GM21529 (cell line): ENCODE results near the gene DDA1.

Experiments
- ATAC-seq: cut with Tn5 transposase; IDR thresholded peaks from one replicate; pipeline ENCODE4 v1.9.1; 2021; ENCODE audit not compliant: unreplicated experiment

Gene DDA1

DNA sequence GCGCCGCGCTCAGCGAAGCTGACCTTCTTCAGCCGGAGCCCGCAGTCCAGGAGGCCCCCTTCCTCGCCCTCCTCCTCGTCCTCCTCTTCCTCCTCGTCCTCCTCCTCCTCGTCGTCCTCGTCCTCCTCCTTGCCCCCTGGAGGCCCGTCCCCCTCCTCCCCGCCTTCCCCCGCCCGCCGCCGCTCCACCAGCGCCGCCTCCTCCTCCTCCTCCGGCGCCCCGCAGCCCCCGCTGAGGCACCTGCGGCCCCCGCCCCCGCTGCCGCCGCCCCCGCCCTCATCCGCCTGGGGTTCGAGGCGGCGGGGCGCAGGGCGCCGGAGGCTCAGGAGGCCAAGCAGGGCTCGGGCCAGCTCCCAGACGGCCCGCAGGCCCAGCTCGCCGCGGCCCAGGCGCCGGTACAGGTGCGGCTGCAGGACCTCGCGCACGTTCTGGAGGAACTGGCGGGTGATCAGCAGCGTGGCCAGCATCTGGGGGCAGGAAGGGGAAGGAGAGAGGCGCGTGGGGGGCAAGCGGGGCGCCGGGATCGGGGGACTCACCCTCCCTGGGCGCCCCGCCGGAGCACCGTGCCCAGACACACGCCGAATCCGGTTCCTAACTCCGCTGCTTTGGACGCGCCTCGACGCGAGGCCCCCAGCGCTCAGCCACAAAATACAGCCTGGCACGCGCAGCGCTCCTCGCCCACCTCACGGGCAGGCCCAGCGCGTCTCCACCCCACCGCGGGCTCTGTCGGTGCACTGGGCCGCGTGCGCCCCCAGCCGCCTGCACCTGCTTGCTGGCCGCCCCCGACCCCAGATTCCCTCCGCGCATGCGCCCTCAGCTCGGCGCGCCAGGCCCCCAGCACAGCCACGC lies 19.4 kb downstream of the DDA1 start:
- ATAC-seq: no peak

DNA sequence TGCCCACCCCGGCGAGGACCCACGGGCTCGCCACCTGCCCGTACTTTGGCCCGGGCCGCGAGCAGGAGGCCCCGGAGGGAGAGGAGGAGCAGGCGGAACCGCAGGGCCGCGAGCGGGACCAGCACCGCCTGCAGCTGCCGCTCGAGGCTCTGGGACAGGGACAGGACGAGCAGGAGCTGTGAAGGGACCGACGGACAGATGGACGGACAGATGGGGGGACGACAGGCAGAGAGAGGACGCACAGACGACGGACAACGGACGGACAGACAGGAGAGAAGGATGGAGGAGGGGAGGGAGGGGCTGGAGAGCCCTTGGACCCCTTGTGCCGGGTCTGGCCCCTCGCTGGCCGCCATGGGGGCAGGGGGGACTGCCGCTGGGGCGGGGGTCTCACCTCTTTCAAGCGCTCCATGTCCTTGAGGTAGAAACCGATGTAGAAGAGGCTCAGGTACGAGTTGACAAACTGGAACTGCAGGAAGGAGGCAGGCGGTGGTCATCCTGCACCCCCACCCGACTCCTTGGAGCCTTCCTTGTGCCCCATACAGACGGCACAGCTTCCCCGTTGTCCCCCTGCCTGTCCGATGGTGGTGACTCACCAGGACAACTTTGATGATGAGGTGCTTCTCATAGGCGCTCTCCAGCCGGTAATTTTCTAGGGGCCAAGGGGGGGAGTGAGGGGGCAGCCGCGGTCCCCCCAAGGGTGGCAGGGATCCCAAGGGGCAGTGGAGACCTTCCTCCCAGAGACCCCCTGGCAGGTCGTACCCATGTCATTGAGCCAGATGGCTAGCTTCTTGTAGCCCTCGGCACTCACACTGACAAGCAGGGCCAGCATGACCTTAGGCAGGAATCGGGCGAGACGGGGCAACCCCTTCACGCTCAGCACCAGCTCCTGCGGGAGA lies 20.3 kb downstream of the DDA1 start:
- ATAC-seq: no peak

DNA sequence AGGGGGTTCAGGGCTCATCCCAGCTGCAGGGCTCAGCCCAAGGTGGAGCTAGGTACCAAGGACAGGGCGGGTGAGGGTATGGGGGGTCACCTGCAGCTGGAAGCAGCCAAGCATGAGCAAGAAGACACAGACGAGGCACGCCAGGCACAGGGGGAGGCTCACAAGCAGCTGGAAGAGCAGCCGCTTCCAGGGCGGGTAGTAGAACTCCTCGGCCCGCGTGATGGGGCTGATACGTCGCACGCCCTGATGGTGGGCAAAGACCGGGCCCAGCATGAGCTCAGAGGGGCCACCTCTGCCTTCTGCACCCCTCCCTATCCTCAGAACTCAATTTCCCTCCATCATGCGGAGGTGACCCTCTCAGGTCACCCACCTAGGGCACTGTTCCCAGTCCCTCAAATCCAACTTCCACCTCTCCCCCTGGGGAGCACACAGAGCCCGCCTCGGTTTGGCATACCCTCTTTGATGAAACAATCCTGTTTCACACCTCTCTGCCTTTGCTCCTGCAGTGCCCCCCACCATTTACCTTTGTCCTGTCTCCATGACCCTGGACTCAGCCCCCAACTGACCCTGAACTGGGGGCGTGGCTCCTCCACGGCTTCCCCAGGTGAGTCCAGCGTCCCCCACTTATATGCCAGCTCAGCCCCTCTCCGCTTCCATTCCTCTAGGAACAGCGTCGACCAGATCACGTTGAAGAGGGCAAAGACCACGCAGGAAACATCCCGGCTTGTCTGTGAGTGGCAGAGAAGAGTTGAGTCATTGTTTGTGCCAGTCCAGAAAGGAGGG lies 21.1 kb downstream of the DDA1 start:
- no peak for ATAC-seq

DNA sequence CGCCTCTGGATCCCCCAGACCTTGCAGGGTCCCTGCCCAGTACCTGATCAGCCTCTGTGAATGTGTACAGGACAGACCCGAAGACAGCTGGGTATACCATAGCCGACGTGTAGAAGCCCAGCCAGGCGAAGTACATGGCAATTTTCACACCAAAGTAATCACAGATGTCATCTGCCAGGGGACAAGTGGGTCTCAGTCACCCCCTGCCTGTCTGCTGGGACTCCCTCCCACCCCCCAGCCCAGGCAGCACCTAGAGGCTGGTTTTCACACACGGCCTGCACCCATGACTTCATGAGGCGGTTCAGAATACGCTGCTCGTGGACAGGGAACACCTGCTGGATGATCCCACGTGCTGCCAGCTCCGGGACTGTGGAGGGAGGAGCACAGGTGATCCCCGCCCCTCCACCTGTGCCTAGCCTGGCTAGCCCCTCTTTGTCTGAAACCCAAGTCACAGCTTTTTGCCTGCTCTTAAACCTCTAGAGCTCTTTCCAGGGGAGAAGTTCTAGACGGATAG lies 21.7 kb downstream of the DDA1 start:
- no peak for ATAC-seq

DNA sequence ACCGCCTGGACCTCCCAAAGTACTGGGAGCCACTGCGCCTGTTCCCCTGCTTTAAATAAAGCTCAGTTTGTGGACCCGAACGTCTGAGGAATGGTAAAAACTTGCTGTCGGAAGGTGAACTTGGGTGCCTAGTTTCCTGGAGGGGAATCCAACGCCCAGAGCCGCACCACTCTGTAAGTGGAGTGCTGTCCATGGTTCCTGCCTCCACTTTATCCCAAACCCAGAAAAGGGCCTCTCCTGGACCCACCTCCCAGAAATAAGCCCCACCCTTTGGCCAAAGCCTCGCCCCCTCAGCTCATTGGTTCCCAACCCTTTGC lies 23.0 kb downstream of the DDA1 start:
- ATAC-seq: no peak

DNA sequence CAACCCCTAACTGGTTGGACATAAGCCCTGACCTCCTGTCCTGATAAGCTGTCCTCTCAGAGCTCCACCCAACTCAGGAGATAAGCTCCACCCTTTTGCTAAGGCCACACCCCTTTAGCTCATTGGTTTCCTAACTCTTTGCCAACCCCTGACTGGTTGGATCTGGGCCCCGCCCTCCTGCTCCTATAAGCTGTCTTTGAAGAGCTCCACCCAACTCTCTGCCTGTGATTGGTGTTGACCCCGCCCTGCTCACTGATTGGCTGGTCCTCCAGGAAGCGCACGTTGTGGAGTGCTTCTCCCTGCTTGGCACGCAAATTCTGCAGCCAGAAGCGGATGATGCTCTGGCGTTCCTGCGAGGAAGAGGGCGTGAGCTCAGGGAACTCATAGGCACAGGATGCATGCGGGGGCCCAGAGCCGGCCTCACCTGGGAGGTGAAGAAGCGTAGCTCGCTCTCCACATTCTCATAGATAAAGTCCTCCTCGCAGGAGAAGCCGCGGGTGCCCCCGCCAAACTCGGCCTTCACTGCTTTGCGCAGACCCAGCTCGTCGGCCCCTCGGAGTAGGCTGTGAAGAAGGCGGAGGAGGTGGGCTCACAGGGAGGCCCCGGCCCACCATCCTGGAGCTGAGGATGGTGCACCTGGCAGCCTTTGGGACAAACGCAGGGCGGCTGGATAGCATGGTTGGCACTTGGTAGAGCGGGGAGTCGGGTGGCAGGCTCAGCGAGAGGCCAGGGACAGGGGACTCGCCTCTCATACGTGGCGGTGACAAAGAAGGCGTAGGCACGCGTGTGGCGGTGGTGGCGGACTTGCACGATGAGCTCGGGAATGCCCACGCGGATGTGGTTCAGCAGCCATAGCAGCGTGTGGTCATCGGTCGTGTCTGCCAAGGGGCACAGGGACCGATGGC lies 23.6 kb downstream of the DDA1 start:
- no peak for ATAC-seq

DNA sequence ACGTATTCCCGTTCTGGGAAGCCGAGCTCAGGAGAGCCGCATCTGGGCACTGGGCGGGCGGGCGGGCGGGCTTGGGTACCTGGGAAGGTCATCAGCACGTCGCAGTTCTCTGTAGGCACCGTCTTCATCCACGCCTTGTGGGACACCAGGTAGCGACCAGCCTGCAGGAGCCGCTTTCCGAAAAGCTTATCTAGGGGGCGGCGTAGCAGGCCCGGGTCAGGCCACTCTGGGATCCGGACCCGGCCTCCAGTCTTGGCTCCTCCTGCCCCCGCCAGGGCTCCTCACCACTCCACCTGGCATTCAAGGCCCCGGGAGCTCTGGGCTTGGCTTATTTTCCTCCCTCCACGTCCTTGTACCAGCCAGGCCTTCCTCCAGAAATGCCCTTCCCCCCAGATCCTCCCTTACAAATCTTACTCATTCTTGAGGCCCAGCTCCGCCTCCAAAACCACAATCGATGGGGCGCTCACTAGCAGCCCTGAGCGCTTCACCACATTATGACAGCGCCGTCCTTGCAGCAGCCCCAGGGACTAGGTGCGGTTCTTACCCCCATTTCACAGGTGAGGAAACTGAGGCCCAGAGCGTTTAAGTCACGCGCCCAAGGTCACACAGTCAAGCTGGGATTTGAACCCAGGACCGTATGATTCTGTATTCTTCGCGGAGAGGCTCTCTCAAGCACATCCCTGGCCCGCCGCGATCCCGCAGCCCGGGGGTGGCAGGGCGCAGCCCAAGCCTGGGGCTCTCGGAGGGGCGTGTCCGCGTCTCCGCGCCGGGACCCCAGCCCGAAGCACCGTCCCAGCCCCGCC lies 24.4 kb downstream of the DDA1 start:
- ATAC-seq: no peak

DNA sequence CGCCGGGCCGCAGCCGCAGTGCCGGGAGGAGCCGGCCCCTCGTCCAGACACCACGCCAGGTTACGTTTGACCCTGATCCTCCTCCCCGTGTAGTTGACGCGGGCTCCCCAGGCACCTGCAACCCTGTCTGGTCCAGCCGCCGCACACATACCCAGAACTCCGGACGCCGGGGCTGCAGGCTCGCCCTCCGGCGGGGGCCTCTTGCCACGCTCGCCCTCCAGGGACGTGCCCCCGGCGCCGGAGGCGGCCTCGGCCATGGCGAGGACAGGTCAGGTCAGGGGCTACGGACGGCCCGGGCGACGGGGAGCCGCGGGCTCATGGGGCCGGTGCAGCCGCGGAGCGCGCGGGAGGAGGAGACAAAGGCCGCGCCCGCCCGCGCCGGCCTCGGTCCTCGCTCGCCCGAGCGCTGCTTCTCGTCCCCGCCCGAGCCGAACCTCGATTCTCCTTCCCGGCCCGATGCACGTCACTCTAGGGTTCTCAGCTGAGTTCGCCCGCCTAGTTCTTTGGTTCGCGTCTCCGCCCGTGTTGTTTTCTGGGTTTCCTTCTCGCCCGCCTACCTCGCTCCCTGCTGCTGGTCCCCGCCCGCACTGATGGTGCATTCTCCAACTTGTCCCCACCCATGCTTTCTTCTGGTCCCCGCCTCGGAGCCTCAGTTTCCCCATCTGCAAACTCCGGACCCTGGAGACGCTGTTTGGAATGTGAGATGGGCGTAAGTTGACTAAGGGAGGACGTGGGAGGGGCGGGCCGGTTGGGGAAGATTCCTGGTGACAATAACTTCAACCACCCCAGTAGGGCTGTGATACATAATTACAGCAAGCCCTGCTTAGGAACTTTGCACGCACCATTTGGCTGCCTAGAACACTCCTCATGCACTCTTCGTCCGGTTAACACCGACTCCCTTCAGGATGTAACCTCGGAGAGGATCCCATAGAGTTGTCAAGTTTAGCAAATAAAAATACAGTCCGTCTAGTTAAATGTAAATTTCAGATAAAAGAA lies 25.3 kb downstream of the DDA1 start, which contains the start of gene ANO8:
TSS of gene ANO8 (minus strand) at position 442 of the 996 bp plus-strand sequence. CDS start at position 257, 185 bp downstream.
- peak; percentile 48 for ATAC-seq

DNA sequence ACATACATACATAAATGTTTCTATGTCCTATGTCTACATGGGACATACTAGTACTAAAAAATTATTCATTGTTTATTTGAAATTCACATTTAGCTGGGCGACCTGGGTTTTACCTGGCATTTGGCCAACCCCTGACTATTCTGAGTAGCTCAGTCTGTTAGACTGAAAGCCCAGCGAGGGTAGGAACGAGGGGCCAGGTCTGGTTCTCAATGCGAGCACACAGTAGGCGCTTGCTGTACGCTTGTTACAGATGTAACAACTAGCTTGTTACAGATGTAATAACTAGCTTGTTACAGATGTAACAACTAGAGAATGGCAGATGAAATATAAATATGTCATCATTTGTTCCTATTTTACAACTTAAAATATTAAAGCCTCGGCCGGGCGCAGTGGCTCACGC lies 26.2 kb downstream of the DDA1 start:
- ATAC-seq: no peak

DNA sequence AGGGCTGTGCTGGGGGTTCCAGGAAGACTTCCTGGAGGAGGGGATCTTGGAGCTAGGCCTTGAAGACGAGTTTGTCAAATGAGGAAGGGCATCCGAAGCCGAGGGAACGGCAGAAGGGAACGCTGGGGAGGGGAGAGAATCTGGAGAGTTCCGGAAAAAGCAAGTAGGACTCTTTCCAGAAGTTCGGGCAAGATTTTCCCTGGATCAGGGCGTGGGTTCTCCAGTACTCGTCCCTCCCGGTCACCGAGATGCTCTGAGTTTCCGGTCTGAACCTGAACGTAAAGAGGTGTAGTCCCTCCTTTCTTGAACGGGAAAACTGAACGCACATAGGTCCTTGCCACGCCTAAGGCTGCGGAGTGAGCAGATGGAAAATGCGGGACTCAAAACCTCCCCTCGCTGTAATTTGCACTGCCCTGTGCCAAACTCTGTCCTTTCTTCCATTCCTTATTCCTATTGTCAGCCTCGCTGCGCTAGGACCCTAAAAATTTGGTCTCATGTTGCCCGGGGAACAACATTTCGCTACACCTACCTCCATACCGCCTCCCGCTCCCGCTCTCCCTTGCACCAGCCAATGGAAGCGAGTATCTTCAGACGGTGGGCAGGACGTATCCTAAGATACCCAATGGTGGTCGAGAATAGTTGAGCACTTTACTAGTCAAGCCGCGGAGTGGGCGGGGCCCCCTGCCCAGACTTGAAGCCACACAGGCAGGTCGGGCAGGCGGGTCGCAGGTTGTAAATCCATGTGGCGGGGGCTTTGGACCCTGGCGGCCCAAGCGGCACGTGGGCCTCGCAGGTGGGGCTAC lies 27.7 kb downstream of the DDA1 start, which contains the start of gene GTPBP3:
TSS of gene GTPBP3 (plus strand) at position 682 of the 803 bp plus-strand sequence. CDS start at position 741, 59 bp downstream.
- ATAC-seq: peak; percentile 68

DNA sequence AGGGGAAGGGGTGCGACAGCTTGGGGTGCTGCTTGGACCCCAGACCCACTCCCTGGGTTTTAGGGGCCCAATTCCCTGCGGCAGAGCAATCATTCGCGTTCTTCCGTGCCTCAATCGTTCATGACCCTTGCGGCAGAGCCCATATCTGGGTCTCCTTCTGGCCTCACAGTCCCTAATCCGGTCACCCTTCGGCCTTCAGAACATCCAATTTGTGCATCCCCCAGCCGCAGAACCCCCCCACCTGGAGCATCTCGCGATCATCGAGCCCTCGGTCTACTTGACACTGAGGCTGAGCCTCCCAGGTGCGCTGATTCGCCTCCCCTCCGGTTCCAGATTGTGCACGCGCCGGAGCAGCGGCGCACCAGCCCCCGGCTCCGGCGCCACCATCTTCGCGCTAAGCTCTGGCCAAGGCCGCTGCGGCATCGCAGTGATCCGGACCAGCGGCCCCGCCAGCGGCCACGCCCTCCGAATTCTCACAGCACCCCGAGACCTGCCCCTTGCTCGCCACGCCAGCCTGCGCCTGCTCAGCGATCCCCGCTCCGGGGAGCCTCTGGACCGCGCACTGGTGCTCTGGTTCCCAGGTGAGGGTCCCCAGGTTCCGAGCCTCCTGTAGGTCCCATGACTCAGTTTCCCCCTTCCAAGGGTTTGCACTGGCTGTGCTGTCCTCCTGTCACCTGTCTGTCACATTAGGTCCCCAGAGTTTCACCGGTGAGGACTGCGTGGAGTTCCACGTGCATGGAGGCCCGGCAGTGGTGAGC lies 28.5 kb downstream of the DDA1 start:
- no peak for ATAC-seq

DNA sequence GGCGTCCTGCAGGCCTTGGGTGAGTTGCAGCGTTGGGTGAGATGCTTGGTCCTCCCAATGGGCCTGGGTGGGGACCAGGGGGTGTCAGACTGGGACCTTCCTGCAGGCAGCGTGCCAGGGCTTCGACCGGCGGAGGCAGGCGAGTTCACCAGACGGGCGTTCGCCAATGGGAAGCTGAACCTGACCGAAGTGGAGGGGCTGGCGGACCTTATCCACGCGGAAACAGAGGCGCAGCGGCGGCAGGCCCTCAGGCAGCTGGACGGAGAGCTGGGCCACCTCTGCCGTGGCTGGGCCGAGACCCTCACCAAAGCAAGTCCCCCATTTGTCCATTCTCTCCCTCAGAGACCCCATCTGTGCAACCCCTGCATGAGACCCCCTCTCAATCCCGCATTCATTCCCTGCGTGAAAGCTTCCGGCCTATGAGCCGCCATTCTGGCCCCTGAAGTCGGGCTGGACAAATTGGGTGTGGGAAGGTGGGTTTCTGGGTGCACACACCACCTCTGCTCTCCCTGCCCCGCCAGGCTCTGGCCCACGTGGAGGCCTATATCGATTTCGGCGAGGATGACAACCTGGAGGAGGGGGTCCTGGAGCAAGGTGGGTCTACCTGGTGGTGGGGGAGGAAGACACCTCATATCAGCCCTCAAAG lies 29.2 kb downstream of the DDA1 start:
- ATAC-seq: no peak

DNA sequence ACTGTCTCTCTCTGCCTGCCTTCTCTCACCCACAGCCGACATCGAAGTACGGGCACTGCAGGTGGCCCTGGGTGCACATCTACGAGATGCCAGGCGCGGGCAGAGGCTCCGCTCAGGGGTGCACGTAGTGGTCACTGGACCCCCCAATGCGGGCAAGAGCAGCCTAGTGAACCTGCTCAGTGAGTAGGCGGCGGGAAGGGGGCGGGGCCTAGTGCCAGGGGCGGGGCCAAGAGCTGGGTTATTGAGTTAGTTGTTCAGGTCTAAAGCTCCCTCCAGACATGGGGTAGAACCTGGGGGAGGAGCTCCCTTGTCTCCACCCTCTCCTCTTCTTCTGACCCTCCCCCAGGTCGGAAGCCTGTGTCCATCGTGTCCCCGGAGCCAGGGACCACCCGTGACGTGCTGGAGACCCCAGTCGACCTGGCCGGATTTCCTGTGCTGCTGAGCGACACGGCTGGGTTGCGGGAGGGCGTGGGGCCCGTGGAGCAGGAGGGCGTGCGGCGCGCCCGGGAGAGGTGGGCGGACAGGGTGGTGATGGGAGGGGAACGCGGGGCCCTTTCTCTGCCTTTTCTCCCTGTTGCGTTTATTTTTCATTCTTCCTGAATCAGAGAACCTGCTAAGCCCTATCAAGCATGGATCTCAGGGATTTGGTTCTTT lies 29.9 kb downstream of the DDA1 start:
- no peak for ATAC-seq

DNA sequence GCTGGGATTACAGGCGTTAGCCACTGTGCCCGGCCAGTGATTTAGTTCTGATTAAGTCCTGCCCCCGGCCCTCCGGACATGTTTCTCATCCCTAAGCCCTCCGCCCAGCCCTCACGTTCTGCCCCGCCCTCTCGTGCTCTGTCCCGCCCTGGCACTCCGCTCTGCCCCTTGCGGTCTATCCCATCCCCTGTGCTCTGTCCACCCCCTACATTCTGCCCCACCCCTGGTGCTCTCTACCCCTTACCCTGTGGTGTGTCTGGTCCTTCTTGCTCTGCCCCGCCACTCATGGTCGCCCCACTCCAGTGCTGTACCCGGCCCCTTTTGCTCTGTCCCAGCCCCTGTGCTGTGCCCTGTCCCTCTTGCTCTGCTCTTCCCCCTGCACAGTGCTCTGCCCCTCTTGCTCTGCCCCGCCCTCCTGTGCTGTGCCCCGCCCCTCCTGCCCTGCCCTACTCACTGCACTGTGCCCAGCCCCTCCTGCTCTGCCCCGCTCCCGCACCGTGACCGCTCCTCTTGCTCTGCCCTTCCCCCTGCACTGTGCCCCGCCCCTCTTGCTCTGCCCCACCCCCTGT lies 31.0 kb downstream of the DDA1 start:
- ATAC-seq: no peak

DNA sequence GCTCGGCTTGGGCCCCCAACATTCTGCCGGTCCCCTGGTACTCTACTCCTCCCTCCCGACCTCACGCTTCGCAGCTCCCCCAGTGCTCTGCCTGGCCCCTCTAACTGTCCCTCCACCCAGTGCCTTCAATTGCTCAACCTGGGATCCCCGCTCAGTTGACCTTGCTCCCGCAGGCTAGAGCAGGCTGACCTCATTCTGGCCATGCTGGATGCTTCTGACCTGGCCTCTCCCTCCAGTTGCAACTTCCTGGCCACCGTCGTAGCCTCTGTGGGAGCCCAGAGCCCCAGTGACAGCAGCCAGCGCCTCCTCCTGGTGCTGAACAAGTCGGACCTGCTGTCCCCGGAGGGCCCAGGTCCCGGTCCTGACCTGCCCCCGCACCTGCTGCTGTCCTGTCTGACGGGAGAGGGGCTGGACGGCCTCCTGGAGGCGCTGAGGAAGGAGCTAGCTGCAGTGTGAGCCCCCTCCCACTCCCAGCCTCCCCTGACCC lies 31.6 kb downstream of the DDA1 start:
- no peak for ATAC-seq
